Right lobe of liver (tissue), 4 donors: ENCODE results near the gene PPM1H.

Source experiments
- POLR2A ChIP-seq: fragments of 450-650 bp; IDR thresholded peaks from one replicate; pipeline ENCODE4 v1.6.1; 2017; ENCODE audit warnings: antibody characterized with exemption, mild to moderate bottlenecking
- TF ChIP-seq, protein P1 (sequence below), 4 donors: fragments of 200-600 bp in 3 of 4; fragments of 450-650 bp in 1 of 4; IDR thresholded peaks; one replicate each; pipeline versions ENCODE4 v1.5.1 to v1.8.0; 2016 to 2022; ENCODE audit warnings: antibody characterized with exemption in 4 of 4, mild to moderate bottlenecking in 2 of 4
- donor health status: DM: no; HTN: no; CAD: no.
- donor health status: DM: no; HTN: no; CAD: no.
- donor health status: DM: no; HTN: yes; CAD: no.

DNA sequence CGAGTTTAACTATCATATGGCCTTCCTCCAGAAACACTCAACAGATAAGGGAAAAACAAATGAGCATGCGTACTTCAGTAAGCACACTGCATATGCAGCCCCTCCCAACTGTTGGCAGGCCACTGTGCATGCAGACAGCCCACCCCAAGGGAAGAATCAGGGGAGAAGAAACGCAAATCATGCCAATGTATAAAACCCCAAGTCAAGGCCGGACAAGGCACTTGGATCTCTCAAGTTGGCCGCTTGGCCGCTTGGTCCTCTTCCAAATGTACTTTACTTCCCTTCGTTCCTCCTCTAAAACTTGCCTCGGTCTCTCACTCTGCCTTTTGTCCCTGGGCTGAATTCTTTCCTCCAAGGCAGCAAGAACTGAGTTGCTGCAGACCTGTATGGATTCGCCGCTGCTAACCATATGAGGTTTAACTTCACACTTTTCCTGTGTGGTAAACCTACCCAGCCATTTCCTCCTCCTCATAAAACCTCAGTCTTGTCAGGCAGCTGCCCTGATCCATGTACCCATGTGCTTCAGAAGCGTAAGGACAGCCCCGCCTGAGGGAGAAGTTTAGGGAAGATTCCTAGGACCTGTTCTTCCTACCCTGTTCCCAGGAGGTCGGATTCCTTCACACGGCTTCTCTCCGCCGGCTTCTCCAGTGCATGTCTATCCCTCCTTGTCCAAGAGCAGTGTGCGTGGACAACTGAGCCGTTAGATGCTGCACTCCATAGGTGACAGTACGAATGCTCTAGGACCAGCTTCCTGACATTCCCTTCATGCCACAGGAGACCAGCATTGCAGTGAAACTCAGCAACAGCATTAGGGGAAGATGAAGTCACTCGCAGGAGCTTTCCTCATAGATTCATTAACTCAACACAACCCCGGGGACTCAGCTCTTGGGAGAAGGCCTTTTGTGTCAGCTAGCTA is 280.4 kb downstream of the PPM1H start:
- TF ChIP-seq, protein P1, sequence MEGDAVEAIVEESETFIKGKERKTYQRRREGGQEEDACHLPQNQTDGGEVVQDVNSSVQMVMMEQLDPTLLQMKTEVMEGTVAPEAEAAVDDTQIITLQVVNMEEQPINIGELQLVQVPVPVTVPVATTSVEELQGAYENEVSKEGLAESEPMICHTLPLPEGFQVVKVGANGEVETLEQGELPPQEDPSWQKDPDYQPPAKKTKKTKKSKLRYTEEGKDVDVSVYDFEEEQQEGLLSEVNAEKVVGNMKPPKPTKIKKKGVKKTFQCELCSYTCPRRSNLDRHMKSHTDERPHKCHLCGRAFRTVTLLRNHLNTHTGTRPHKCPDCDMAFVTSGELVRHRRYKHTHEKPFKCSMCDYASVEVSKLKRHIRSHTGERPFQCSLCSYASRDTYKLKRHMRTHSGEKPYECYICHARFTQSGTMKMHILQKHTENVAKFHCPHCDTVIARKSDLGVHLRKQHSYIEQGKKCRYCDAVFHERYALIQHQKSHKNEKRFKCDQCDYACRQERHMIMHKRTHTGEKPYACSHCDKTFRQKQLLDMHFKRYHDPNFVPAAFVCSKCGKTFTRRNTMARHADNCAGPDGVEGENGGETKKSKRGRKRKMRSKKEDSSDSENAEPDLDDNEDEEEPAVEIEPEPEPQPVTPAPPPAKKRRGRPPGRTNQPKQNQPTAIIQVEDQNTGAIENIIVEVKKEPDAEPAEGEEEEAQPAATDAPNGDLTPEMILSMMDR (IDR thresholded peaks at IDR 0.05) = no peak
- TF ChIP-seq POLR2A = no peak
